Liver (tissue), 3 donors: Measurements from ENCODE around the gene ENPP1.

ENCODE experiments used
- JUND ChIP-seq, 2 donors: IDR thresholded peaks; 2 replicates each; pipeline ENCODE4 v1.6.1; 2016; ENCODE audit warnings: antibody characterized with exemption in 2 of 2
- NR2F2 ChIP-seq: IDR thresholded peaks from 2 replicates; pipeline ENCODE4 v1.6.1; 2016; ENCODE audit warnings: antibody characterized with exemption
- SP1 ChIP-seq: IDR thresholded peaks from 2 replicates; pipeline ENCODE4 v1.6.1; 2018; ENCODE audit warnings: antibody characterized with exemption, mild to moderate bottlenecking
- TF ChIP-seq, protein P1 (sequence below): IDR thresholded peaks from 2 replicates; pipeline ENCODE4 v1.6.1; 2016; ENCODE audit warnings: antibody characterized with exemption
- TF ChIP-seq, protein P2 (sequence below): fragments of 150-350 bp; IDR thresholded peaks from 2 replicates; pipeline ENCODE4 v1.5.1; 2017; ENCODE audit warnings: improper control_type of control experiment, low read depth, low read length; ENCODE audit not compliant: missing input control
- TF ChIP-seq, protein P3 (sequence below): IDR thresholded peaks from 2 replicates; pipeline ENCODE4 v1.6.1; 2016; ENCODE audit warnings: antibody characterized with exemption
- TF ChIP-seq, protein P4 (sequence below): IDR thresholded peaks from 2 replicates; pipeline ENCODE4 v1.6.1; 2016; ENCODE audit warnings: antibody characterized with exemption, mild to moderate bottlenecking
- donor health status: healthy.
- donor health status: healthy.

DNA sequence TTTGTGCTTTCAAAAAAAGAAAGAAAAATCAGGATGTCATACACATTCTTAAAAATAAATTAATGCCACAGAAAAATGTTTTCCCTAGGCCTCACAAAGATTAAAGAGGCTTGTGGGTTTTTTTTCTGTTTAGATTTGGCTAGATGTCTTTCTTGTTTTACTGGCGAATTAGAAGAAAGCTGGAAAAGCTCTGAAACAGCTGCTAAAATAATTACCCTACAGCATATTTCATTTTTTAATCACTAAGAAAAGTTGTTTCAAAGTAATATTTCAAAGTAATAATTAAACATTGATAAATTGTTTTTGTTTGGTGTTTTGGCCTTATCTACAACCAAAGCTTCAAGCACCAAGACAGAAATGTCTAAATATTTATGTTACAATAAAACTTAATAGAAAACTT, 3.7 kb upstream of the ENPP1 start:
- TF ChIP-seq, protein P1, sequence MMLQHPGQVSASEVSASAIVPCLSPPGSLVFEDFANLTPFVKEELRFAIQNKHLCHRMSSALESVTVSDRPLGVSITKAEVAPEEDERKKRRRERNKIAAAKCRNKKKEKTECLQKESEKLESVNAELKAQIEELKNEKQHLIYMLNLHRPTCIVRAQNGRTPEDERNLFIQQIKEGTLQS, result no peak
- TF ChIP-seq NR2F2, result no peak
- TF ChIP-seq JUND (IDR thresholded peaks at IDR 0.05), result no peak
- TF ChIP-seq, protein P2, sequence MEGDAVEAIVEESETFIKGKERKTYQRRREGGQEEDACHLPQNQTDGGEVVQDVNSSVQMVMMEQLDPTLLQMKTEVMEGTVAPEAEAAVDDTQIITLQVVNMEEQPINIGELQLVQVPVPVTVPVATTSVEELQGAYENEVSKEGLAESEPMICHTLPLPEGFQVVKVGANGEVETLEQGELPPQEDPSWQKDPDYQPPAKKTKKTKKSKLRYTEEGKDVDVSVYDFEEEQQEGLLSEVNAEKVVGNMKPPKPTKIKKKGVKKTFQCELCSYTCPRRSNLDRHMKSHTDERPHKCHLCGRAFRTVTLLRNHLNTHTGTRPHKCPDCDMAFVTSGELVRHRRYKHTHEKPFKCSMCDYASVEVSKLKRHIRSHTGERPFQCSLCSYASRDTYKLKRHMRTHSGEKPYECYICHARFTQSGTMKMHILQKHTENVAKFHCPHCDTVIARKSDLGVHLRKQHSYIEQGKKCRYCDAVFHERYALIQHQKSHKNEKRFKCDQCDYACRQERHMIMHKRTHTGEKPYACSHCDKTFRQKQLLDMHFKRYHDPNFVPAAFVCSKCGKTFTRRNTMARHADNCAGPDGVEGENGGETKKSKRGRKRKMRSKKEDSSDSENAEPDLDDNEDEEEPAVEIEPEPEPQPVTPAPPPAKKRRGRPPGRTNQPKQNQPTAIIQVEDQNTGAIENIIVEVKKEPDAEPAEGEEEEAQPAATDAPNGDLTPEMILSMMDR, result no peak
- TF ChIP-seq, protein P3, sequence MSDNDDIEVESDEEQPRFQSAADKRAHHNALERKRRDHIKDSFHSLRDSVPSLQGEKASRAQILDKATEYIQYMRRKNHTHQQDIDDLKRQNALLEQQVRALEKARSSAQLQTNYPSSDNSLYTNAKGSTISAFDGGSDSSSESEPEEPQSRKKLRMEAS, result no peak
- TF ChIP-seq SP1, result no peak
- TF ChIP-seq, protein P4, sequence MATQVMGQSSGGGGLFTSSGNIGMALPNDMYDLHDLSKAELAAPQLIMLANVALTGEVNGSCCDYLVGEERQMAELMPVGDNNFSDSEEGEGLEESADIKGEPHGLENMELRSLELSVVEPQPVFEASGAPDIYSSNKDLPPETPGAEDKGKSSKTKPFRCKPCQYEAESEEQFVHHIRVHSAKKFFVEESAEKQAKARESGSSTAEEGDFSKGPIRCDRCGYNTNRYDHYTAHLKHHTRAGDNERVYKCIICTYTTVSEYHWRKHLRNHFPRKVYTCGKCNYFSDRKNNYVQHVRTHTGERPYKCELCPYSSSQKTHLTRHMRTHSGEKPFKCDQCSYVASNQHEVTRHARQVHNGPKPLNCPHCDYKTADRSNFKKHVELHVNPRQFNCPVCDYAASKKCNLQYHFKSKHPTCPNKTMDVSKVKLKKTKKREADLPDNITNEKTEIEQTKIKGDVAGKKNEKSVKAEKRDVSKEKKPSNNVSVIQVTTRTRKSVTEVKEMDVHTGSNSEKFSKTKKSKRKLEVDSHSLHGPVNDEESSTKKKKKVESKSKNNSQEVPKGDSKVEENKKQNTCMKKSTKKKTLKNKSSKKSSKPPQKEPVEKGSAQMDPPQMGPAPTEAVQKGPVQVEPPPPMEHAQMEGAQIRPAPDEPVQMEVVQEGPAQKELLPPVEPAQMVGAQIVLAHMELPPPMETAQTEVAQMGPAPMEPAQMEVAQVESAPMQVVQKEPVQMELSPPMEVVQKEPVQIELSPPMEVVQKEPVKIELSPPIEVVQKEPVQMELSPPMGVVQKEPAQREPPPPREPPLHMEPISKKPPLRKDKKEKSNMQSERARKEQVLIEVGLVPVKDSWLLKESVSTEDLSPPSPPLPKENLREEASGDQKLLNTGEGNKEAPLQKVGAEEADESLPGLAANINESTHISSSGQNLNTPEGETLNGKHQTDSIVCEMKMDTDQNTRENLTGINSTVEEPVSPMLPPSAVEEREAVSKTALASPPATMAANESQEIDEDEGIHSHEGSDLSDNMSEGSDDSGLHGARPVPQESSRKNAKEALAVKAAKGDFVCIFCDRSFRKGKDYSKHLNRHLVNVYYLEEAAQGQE, result no peak
